AG04449 (cell line): ENCODE results near the gene PPP1R14D.
A peak's percentile ranks its signal among the peaks of the same experiment; 100 is the strongest.

Experiments
- CTCF ChIA-PET: fragments of 350-600 bp; formaldehyde crosslinking; extraction: SDS; loops from one replicate; lab custom pipeline; 2021; ENCODE audit warnings: antibody characterized with exemption; lab: Yijun Ruan, JAX
- POLR2A ChIA-PET: fragments of 400-600, 350-600 bp; formaldehyde crosslinking; extraction: SDS; loops from one replicate; lab custom pipeline; 2020; ENCODE audit warnings: antibody characterized with exemption, inconsistent platforms; lab: Yijun Ruan, JAX
- DNase-seq: peaks from one replicate; pipeline ENCODE4 v3.0.0-alpha.2; 2010; ENCODE audit warnings: low read depth, low spot score
- H3K4me3 ChIP-seq: 2 replicates; pipeline ENCODE4 v1.5.1; 2011; ENCODE audit warnings: low read depth, mild to moderate bottlenecking, control low read depth, low read length
- CTCF ChIP-seq: IDR thresholded peaks from one replicate; pipeline ENCODE4 v1.5.1; 2011; ENCODE audit warnings: mild to moderate bottlenecking, moderate library complexity, low read length, control low read depth, inconsistent platforms; ENCODE audit not compliant: insufficient read depth; ENCODE audit errors: missing control alignments

PPP1R14D gene

GRCh38 chr15:40828447-40829036, at the start of gene PPP1R14D:
TSS of gene PPP1R14D (minus strand) at chr15:40828708. CDS start at chr15:40828641, 67 bp downstream.
- POLR2A ChIA-PET: no interaction called here
- H3K4me3 ChIP-seq: no peak within 1 kb of the TSS
- no peak for DNase-seq
- no peak for TF ChIP-seq CTCF
- CTCF ChIA-PET: interaction anchor here (1.0 to 3.3 kb wide), 4 partner anchors 11 to 113 kb away, joined by 3 to 15 read pairs (median 5); no protein-coding TSS in a partner anchor

GRCh38 chr15:40877694-40878093, 49.2 kb upstream of the PPP1R14D start:
- TF ChIP-seq CTCF: no peak
- CTCF ChIA-PET: interaction anchor here (3.6 to 4.1 kb wide), 2 partner anchors 13 to 17 kb away, joined by 23 to 34 read pairs; partner anchors contain the start of gene VPS18
- no peak for DNase-seq
- POLR2A ChIA-PET: no interaction called here
- no peak overlapping the region for H3K4me3 ChIP-seq

GRCh38 chr15:40875991-40876730, 47.7 kb upstream of the PPP1R14D start:
- CTCF ChIA-PET: interaction anchor here (0.9 to 4.1 kb wide), 3 partner anchors 10 to 18 kb away, joined by 4 to 34 read pairs (median 23); partner anchors contain the start of gene VPS18
- DNase-seq: no peak
- no peak for TF ChIP-seq CTCF
- H3K4me3 ChIP-seq: no peak overlapping the region
- POLR2A ChIA-PET: no interaction called here

- no peak for DNase-seq
- peak; percentile 54 for TF ChIP-seq CTCF
- ChIA-PET POLR2A (interaction anchor here (0.6 kb wide), 1 partner anchor 56 kb away, joined by 7 read pairs; no protein-coding TSS in a partner anchor), CTCF (interaction anchor here (0.8 to 2.7 kb wide), 4 partner anchors 20 to 283 kb away, joined by 3 to 11 read pairs (median 3); partner anchors contain the start of gene VPS18)
- peak within 1 kb of the TSS; percentile 54 for H3K4me3 ChIP-seq
These were observed 45.4 kb upstream of the PPP1R14D start, which contains the start of gene RHOV for GRCh38 chr15:40873694-40874561. TSS of gene RHOV (minus strand) at chr15:40874234. CDS start at chr15:40874139, 95 bp downstream.

GRCh38 chr15:40872791-40873693, 44.5 kb upstream of the PPP1R14D start:
- DNase-seq: no peak
- no peak for TF ChIP-seq CTCF
- H3K4me3 ChIP-seq: no peak overlapping the region; the same call in 1 of the 2 replicates
- ChIA-PET CTCF (interaction anchor here (0.8 to 2.7 kb wide), 4 partner anchors 21 to 282 kb away, joined by 3 to 11 read pairs (median 3); partner anchors contain the start of gene VPS18), POLR2A (no interaction called here)
